Testis (tissue), 2 donors: ENCODE results near the gene CDH4.

Experiments
- POLR2A ChIP-seq: fragments of 450-650 bp; IDR thresholded peaks from one replicate; pipeline ENCODE4 v1.6.1; 2017; ENCODE audit warnings: antibody characterized with exemption, mild to moderate bottlenecking, moderate library complexity
- TF ChIP-seq, protein P1 (sequence below), 3 experiments: fragments of 450-650 bp in 2 of 3; fragments of 200-600 bp in 1 of 3; sonication (generic) in 1 of 3; IDR thresholded peaks; one replicate each; pipeline ENCODE4 v1.5.1; 2016 to 2019; ENCODE audit warnings: antibody characterized with exemption in 3 of 3, mild to moderate bottlenecking in 2 of 3, moderate library complexity in 1 of 3

DNA sequence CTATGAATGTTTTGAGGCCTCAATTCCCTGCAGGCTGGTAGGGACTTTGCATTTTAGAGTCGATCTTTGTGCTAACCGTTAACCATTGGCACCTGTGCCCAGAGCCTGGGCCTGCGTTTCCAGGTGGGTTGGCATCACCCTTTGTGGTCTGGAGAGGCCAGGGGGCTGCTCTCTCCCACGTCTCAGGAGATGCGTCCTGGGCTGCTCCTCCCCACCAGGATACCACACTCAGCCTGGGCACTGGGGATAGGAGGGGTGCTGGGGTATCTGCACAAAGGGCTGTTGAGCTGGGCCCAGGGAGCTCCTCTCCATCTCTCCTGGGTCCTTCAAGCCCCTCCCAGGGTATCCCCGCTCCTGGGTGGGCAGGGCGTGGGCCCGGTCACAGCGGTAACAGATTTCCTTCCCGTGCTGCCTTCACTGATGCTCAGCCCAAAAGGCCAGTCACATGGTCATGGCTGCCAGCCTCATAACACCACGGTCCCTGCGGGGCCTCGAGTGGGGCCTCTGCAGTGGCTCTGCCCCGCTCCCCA lies 547.4 kb downstream of the CDH4 start:
- TF ChIP-seq, protein P1, sequence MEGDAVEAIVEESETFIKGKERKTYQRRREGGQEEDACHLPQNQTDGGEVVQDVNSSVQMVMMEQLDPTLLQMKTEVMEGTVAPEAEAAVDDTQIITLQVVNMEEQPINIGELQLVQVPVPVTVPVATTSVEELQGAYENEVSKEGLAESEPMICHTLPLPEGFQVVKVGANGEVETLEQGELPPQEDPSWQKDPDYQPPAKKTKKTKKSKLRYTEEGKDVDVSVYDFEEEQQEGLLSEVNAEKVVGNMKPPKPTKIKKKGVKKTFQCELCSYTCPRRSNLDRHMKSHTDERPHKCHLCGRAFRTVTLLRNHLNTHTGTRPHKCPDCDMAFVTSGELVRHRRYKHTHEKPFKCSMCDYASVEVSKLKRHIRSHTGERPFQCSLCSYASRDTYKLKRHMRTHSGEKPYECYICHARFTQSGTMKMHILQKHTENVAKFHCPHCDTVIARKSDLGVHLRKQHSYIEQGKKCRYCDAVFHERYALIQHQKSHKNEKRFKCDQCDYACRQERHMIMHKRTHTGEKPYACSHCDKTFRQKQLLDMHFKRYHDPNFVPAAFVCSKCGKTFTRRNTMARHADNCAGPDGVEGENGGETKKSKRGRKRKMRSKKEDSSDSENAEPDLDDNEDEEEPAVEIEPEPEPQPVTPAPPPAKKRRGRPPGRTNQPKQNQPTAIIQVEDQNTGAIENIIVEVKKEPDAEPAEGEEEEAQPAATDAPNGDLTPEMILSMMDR (IDR thresholded peaks at IDR 0.05) = no peak
- TF ChIP-seq POLR2A = no peak
